Cardiac fibroblast (primary cell): ENCODE data around the gene NT5C3B.

Source experiments
- DNase-seq, 2 donors: peaks; one replicate each; pipeline versions ENCODE4 v3.0.0 to v3.0.0-alpha.2; 2010; ENCODE audit warnings: low read depth in 2 of 2
- H3K4me3 ChIP-seq, 2 donors: replicated peaks in 1 of 2; 1 replicate in 1 of 2; 2 replicates in 1 of 2; pipeline ENCODE4 v1.5.1; 2011; ENCODE audit warnings: low read depth in 2 of 2, low read length in 2 of 2, mild to moderate bottlenecking in 2 of 2, moderate library complexity in 1 of 2
- CTCF ChIP-seq: IDR thresholded peaks from one replicate; pipeline ENCODE4 v1.5.1; 2011; ENCODE audit warnings: low read depth, mild to moderate bottlenecking, low read length, inconsistent platforms

Gene NT5C3B

GRCh38 chr17:41797377-41797776 lies 38.7 kb downstream of the NT5C3B start:
- no peak overlapping the region for H3K4me3 ChIP-seq
- DNase-seq = no peak
- no peak for TF ChIP-seq CTCF

- TF ChIP-seq CTCF = no peak
Observed at GRCh38 chr17:41796121-41796895, 39.7 kb downstream of the NT5C3B start.

DNA sequence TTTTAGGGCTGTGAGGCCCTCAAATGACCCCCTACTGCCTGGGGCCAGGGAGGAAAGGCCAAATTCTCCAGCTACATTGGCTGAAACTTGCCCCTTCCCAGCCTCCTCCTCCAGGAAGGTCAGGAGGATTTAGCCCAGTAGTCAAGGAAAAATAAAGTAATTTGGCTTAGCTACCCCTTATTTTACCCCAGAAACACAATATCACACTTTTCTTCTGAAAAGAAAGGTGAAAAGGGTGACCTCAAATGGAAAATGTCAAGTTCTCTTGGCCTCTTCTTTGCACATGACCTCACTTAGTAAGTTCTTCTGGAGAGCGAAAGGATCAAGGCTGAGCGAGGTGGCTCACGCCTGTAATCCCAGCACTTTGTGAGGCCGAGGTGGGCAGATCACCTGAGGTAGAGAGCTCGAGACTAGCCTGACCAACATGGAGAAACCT lies 41.5 kb downstream of the NT5C3B start:
- DNase-seq = no peak
- H3K4me3 ChIP-seq = no peak overlapping the region
- no peak for TF ChIP-seq CTCF

More at GRCh38 chr17:41796121-41796895, 39.7 kb downstream of the NT5C3B start:
- no peak for DNase-seq
- H3K4me3 ChIP-seq = no peak overlapping the region

DNA sequence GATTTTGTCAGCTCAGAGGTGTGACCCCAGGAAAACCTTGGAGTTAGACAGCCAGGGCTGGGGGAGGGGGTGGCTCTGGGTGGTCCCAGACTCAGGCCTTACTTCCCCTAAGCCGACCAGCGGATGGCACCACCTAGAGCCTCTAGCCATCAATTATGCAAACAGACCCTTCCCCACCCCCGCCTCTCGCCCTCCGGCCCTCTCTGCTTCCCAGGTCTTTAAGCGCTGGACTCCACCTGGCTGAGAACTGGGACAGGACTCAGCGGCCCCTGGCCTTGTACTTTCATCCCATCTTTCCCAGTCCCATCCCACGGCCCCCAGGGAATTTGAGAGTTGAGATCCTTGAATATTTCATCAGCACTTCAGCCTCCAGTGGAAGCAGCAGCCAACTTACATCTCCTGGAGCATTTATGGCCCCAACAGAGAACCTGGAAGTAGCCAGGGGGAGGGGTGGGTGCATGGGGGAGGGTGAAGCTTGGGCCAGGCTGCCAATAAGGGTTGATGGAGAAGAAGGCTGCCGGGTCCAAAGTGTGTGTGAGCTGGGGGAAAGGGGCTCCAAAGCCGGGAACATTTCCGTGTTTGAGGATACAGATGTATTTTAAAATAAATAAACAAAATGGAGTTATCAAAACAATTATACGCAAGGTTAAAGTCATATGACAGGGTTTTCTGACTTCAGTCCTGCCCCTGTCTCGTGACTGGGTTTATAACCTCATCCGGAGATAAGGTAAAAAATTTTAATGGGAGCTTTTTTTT lies 42.1 kb downstream of the NT5C3B start:
- H3K4me3 ChIP-seq = no peak overlapping the region
- no peak for TF ChIP-seq CTCF
- peak in 1 of 2 donors; percentile 70 for DNase-seq

GRCh38 chr17:41792845-41793783 lies 42.9 kb downstream of the NT5C3B start:
- DNase-seq = peak; percentile 49 to 90
- peak overlapping the region in 1 of 2 donors; percentile 13 for H3K4me3 ChIP-seq
- TF ChIP-seq CTCF = no peak

- no peak for DNase-seq
- no peak for TF ChIP-seq CTCF
- H3K4me3 ChIP-seq = no peak overlapping the region
Observed at GRCh38 chr17:41787021-41787418, 49.0 kb downstream of the NT5C3B start.
